ENCODE data around the gene RGS19. TPM values are rescaled to one million over a fixed set of nuclear protein-coding genes. Genes with fewer than 3 reads are reported as not detected.

RGS19 gene
- polyA plus RNA-seq, 1 donor (not counting 4 experiments of a cell fraction or from before 2014, with no cell fraction given) = 11.8 TPM

GRCh38 chr20:64048402-64049044, 30.8 kb downstream of the RGS19 start:
- peak; percentile 79 for TF ChIP-seq EZH2 (IDR thresholded peaks at IDR 0.05; ENCODE audit: low read length)
- TF ChIP-seq CTCF (optimal IDR thresholded peaks at IDR 0.05 in 1 of 3, IDR thresholded peaks at IDR 0.05 in 1 of 3, conservative IDR thresholded peaks at IDR 0.05 in 1 of 3; ENCODE audit: extremely low read depth in 1 of 3, insufficient read depth in 2 of 3, low read length in 3 of 3) = no peak
- H3K79me2 ChIP-seq (ENCODE audit: control insufficient read depth, insufficient read depth, low read length) = no peaks in the 10 kb centered on the region
- no peaks in the 10 kb centered on the region for H3K9me3 ChIP-seq (ENCODE audit: control insufficient read depth, low read depth, low read length)
- peaks cover 22% of the 10 kb centered on the region for H3K4me1 ChIP-seq (ENCODE audit: control insufficient read depth, extremely low read depth, insufficient read depth, low read length)
- peaks cover 44% of the 10 kb centered on the region for H3K27me3 ChIP-seq (ENCODE audit: control insufficient read depth, extremely low read depth, insufficient read depth, low read length)
- no peaks in the 10 kb centered on the region for H3K9me1 ChIP-seq (ENCODE audit: control insufficient read depth, extremely low read depth, insufficient read depth, low read length)
- no peak overlapping the region for H3K9ac ChIP-seq (ENCODE audit: control insufficient read depth, extremely low read depth, insufficient read depth, low read length)
- H3K4me2 ChIP-seq (ENCODE audit: control insufficient read depth, extremely low read depth, insufficient read depth, low read depth, low read length) = no peak overlapping the region
- H3K36me3 ChIP-seq (ENCODE audit: control insufficient read depth in 2 of 2, extremely low read depth in 1 of 2, insufficient read depth in 2 of 2, low read length in 2 of 2) = no peaks in the 10 kb centered on the region
- H2AFZ ChIP-seq (ENCODE audit: control insufficient read depth, low read length) = no peak overlapping the region
- FAIRE-seq (no peak), DNase-seq (ENCODE audit: low read depth, low spot score) (no peak)
- dilution Hi-C loops (cut with MboI; ENCODE audit: extremely low pct_ligation_motif_present, low sequenced_read_pairs) = no loop called here
- no peak overlapping the region for H3K27ac ChIP-seq (ENCODE audit: control insufficient read depth, insufficient read depth, low read length)
- no peak overlapping the region for H3K4me3 ChIP-seq (ENCODE audit: control insufficient read depth in 2 of 3, extremely low read depth in 1 of 3, insufficient read depth in 2 of 3, low read depth in 1 of 3, low read length in 3 of 3)
- no peaks in the 10 kb centered on the region for H4K20me1 ChIP-seq (ENCODE audit: control insufficient read depth, extremely low read depth, insufficient read depth, low read length)

DNA sequence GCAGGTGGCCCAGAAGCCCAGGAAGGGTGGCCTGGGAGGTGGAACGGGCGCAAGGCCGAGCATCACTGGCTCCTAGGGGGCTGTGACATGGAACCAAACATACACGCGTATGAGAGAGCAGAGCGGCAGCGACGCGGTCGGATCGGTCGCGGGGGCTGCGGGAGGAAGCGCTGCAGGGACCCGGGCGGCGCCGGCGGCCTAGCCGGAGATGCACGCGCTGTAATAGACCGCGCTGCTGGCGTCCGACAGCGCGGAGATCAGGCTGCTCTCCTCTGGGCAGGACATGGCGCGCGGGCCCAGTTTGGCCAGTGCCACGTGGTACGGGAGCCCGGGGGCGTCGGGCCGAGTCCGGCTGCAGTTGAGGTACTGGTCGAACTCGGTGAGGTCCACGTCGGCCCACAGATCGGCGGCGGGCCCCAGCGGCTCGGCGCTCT, 31.3 kb downstream of the RGS19 start:
- no peaks in the 10 kb centered on the region for H3K36me3 ChIP-seq (ENCODE audit: control insufficient read depth in 2 of 2, extremely low read depth in 1 of 2, insufficient read depth in 2 of 2, low read length in 2 of 2)
- H3K9ac ChIP-seq (ENCODE audit: control insufficient read depth, extremely low read depth, insufficient read depth, low read length) = no peak overlapping the region
- no peaks in the 10 kb centered on the region for H3K79me2 ChIP-seq (ENCODE audit: control insufficient read depth, insufficient read depth, low read length)
- no peak overlapping the region for H2AFZ ChIP-seq (ENCODE audit: control insufficient read depth, low read length)
- no peaks in the 10 kb centered on the region for H3K9me1 ChIP-seq (ENCODE audit: control insufficient read depth, extremely low read depth, insufficient read depth, low read length)
- dilution Hi-C loops (cut with MboI; ENCODE audit: extremely low pct_ligation_motif_present, low sequenced_read_pairs) = no loop called here
- peaks cover 44% of the 10 kb centered on the region for H3K27me3 ChIP-seq (ENCODE audit: control insufficient read depth, extremely low read depth, insufficient read depth, low read length)
- no peak overlapping the region for H3K4me2 ChIP-seq (ENCODE audit: control insufficient read depth, extremely low read depth, insufficient read depth, low read depth, low read length)
- H3K9me3 ChIP-seq (ENCODE audit: control insufficient read depth, low read depth, low read length) = no peaks in the 10 kb centered on the region
- H3K27ac ChIP-seq (ENCODE audit: control insufficient read depth, insufficient read depth, low read length) = no peak overlapping the region
- DNase-seq (ENCODE audit: low read depth, low spot score) (no peak), FAIRE-seq (no peak)
- H4K20me1 ChIP-seq (ENCODE audit: control insufficient read depth, extremely low read depth, insufficient read depth, low read length) = no peaks in the 10 kb centered on the region
- no peak for TF ChIP-seq CTCF (optimal IDR thresholded peaks at IDR 0.05 in 1 of 3, IDR thresholded peaks at IDR 0.05 in 1 of 3, conservative IDR thresholded peaks at IDR 0.05 in 1 of 3; ENCODE audit: extremely low read depth in 1 of 3, insufficient read depth in 2 of 3, low read length in 3 of 3)
- peak; percentile 80 for TF ChIP-seq EZH2 (IDR thresholded peaks at IDR 0.05; ENCODE audit: low read length)
- peaks cover 17% of the 10 kb centered on the region for H3K4me1 ChIP-seq (ENCODE audit: control insufficient read depth, extremely low read depth, insufficient read depth, low read length)
- H3K4me3 ChIP-seq (ENCODE audit: control insufficient read depth in 2 of 3, extremely low read depth in 1 of 3, insufficient read depth in 2 of 3, low read depth in 1 of 3, low read length in 3 of 3) = no peak overlapping the region
